A549 (cell line): ENCODE results near the gene MPST. TPM values are rescaled to one million over a fixed set of nuclear protein-coding genes. Genes with fewer than 3 reads are reported as not detected.

Source experiments
- ATAC-seq, 2 experiments: fragments of 200-7000 bp in 1 of 2; fragments of >200 bp in 1 of 2; cut with Nextera tagmentation in 1 of 2; cut with Tn5 transposase in 1 of 2; 3 replicates each; pipeline versions ENCODE4 v1.8.0 to v1.9.1; 2018 to 2020; ENCODE audit warnings: mild to moderate bottlenecking in 1 of 2, moderate library complexity in 1 of 2
- CTCF ChIA-PET: fragments of 300-600 bp; sonication (Branson Sonifier 250); formaldehyde crosslinking; extraction: SDS; loops from one replicate; lab custom pipeline; 2021; ENCODE audit warnings: antibody characterized with exemption, inconsistent platforms; lab: Yijun Ruan, JAX
- POLR2A ChIA-PET: fragments of 350-600 bp; formaldehyde crosslinking; extraction: SDS; loops from one replicate; lab custom pipeline; 2021; ENCODE audit warnings: antibody characterized with exemption, inconsistent platforms; lab: Yijun Ruan, JAX
- DNase-seq, 2 experiments: peaks; one replicate each; pipeline versions ENCODE4 v3.0.0 to v3.0.0-alpha.2; 2011 to 2016; ENCODE audit warnings: low read depth in 1 of 2, low spot score in 1 of 2
- FAIRE-seq: peaks from 2 replicates; lab custom pipeline; 2011; peaks lifted over from hg19 to GRCh38; lab: Jason Lieb, UNC
- H3K27ac ChIP-seq, 2 experiments: fragments of >200 bp; sonication (Bioruptor Twin); formaldehyde crosslinking; 3 replicates each; pipeline ENCODE4 v1.5.1; 2016 to 2017
- H3K4me1 ChIP-seq: fragments of >200 bp; sonication (Bioruptor Twin); formaldehyde crosslinking; 3 replicates; pipeline ENCODE4 v1.6.1; 2016
- H3K4me2 ChIP-seq: fragments of >200 bp; sonication (Bioruptor Twin); formaldehyde crosslinking; 3 replicates; pipeline ENCODE4 v1.6.1; 2016
- H3K4me3 ChIP-seq: fragments of >200 bp; sonication (Bioruptor Twin); formaldehyde crosslinking; 3 replicates; pipeline ENCODE4 v1.5.1; 2016
- H3K9me3 ChIP-seq: fragments of >200 bp; sonication (Bioruptor Twin); formaldehyde crosslinking; 3 replicates; pipeline ENCODE4 v1.6.1; 2016
- BHLHE40 ChIP-seq: IDR thresholded peaks from 2 replicates; pipeline ENCODE4 v1.6.1; 2012; ENCODE audit warnings: low read depth, low read length, inconsistent platforms
- CBX2 ChIP-seq: fragments of 200-600 bp; sonication (generic); IDR thresholded peaks from 2 replicates; pipeline ENCODE4 v1.6.1; 2016; ENCODE audit warnings: low read depth, mild to moderate bottlenecking, borderline replicate concordance
- CEBPB ChIP-seq, 2 experiments: fragments of >200 bp in 1 of 2; sonication (Bioruptor Twin) in 1 of 2; formaldehyde crosslinking in 1 of 2; IDR thresholded peaks; 2 replicates each; pipeline ENCODE4 v1.6.1; 2012 to 2016
- CHD2 ChIP-seq: fragments of 150-350 bp; IDR thresholded peaks from 2 replicates; pipeline ENCODE4 v1.6.1; 2014; ENCODE audit warnings: low read length; ENCODE audit not compliant: partially characterized antibody
- CTCF ChIP-seq: fragments of >200 bp; sonication (Bioruptor Twin); formaldehyde crosslinking; IDR thresholded peaks from 3 replicates; pipeline ENCODE4 v1.5.1; 2016
- EHMT2 ChIP-seq: fragments of 200-600 bp; sonication (generic); IDR thresholded peaks from 2 replicates; pipeline ENCODE4 v1.6.1; 2016; ENCODE audit warnings: antibody characterized with exemption, low read depth, mild to moderate bottlenecking, moderate library complexity
- HES2 ChIP-seq: fragments of >200 bp; sonication (Bioruptor Twin); formaldehyde crosslinking; IDR thresholded peaks from 2 replicates; pipeline ENCODE4 v1.6.1; 2016
- HOXB13 ChIP-seq: fragments of 250-450 bp; sonication (Bioruptor Pico); IDR thresholded peaks from 2 replicates; pipeline ENCODE4 v1.5.0; 2020; ENCODE audit warnings: low read depth, mild to moderate bottlenecking, moderate library complexity
- JUNB ChIP-seq: fragments of >200 bp; sonication (Bioruptor Twin); formaldehyde crosslinking; IDR thresholded peaks from 2 replicates; pipeline ENCODE4 v1.6.1; 2016
- MAFK ChIP-seq: fragments of 450-650 bp; IDR thresholded peaks from 2 replicates; pipeline ENCODE4 v1.6.1; 2014; ENCODE audit not compliant: partially characterized antibody
- MAX ChIP-seq: IDR thresholded peaks from 2 replicates; pipeline ENCODE4 v1.6.1; 2012
- PBX3 ChIP-seq: IDR thresholded peaks from 2 replicates; pipeline ENCODE4 v1.6.1; 2012
- PHF8 ChIP-seq: fragments of 200-600 bp; sonication (generic); IDR thresholded peaks from 2 replicates; pipeline ENCODE4 v1.6.1; 2016; ENCODE audit warnings: low read depth, mild to moderate bottlenecking, antibody characterized with exemption, moderate library complexity, borderline replicate concordance
- POLR2AphosphoS2 ChIP-seq: conservative IDR thresholded peaks from 2 replicates; pipeline ENCODE4 v1.6.1; 2012; ENCODE audit warnings: low read length, improper control_type of control experiment, inconsistent platforms
- RAD21 ChIP-seq, 2 experiments: fragments of >200 bp in 1 of 2; sonication (Bioruptor Twin) in 1 of 2; formaldehyde crosslinking in 1 of 2; IDR thresholded peaks in 1 of 2; conservative IDR thresholded peaks in 1 of 2; 2 replicates in 1 of 2; 3 replicates in 1 of 2; pipeline ENCODE4 v1.6.1; 2012 to 2018; ENCODE audit warnings: inconsistent platforms in 1 of 2
- SMC3 ChIP-seq: fragments of >200 bp; sonication (Bioruptor Twin); formaldehyde crosslinking; IDR thresholded peaks from 3 replicates; pipeline ENCODE4 v1.6.1; 2018; ENCODE audit warnings: inconsistent platforms
- SREBF2 ChIP-seq: fragments of 450-650 bp; IDR thresholded peaks from 2 replicates; pipeline ENCODE4 v1.6.1; 2014; ENCODE audit warnings: mild to moderate bottlenecking, moderate library complexity
- TP53 ChIP-seq: fragments of 250-450 bp; sonication (Bioruptor Pico); IDR thresholded peaks from 2 replicates; pipeline ENCODE4 v1.5.0; 2021; ENCODE audit warnings: mild to moderate bottlenecking, moderate library complexity
- WGBS: methylation state at CpG from one replicate; pipeline ENCODE4 v1.1.6; 2017; ENCODE audit errors: missing lambda C conversion rate; 5-methylcytosine and 5-hydroxymethylcytosine counted together
- polyA plus RNA-seq, 4 experiments: library from polyadenylated mRNA; depleted of rRNA in 3 of 4; stranded (reverse); fragments of >200 nt; fragmentation: RNase III in 1 of 4; extraction: RNeasy Plus Mini Kit Qiagen cat#74134 plus additional on column Dnase treatment in 1 of 4; gene quantifications; 2 replicates in 3 of 4; 3 replicates in 1 of 4; pipeline ENCODE4 v1.2.3, GENCODE V29; 2011 to 2017

MPST gene
- polyA plus RNA-seq, 2 of the 4 experiments (the other 2 are of a cell fraction), result 44.2 to 63.3 TPM

GRCh38 chr22:37043828-37044538, 24.4 kb downstream of the MPST start (continued):
- no peak for TF ChIP-seq SREBF2
- no peak for TF ChIP-seq POLR2AphosphoS2
- no peak for TF ChIP-seq PHF8
- no peak for TF ChIP-seq CBX2
- no peak for TF ChIP-seq BHLHE40
- TF ChIP-seq EHMT2, result no peak
- TF ChIP-seq TP53 (CRISPR knock-in tag), result no peak
- peak; percentile 70 to 72 for TF ChIP-seq RAD21 (conservative IDR thresholded peaks at IDR 0.05 in 1 of 2, IDR thresholded peaks at IDR 0.05 in 1 of 2)
- TF ChIP-seq HOXB13, result no peak
- no peak for TF ChIP-seq CHD2
- TF ChIP-seq JUNB, result no peak
- peak; percentile 55; the same call in 1 of the 2 replicates for TF ChIP-seq MAX
- TF ChIP-seq PBX3, result no peak
- TF ChIP-seq HES2, result no peak
- TF ChIP-seq, all 56 proteins: peak for 4

- no peak for FAIRE-seq
- peak overlapping the region; percentile 84 to 85 for H3K27ac ChIP-seq
- peak overlapping the region; percentile 70 for H3K4me2 ChIP-seq
- TF ChIP-seq CEBPB (IDR thresholded peaks at IDR 0.05), result peak; percentile 29 to 58; a peak in 2 of 4 replicates
- no peak for TF ChIP-seq MAFK
- TF ChIP-seq, all 56 proteins: peak for 1
- H3K9me3 ChIP-seq, result no peaks in the 10 kb centered on the region
- H3K4me1 ChIP-seq, result peaks cover 51% of the 10 kb centered on the region
- CTCF ChIA-PET, result interaction anchor here (0.6 to 9.0 kb wide), 36 partner anchors 8 to 502 kb away, joined by 3 to 142 read pairs (median 4); partner anchors contain the start of genes IFT27, MPST and TST
- ATAC-seq, result peak in 1 of 2 experiments; percentile 5; a peak in 1 of 6 replicates
- H3K4me3 ChIP-seq, result no peak overlapping the region
- POLR2A ChIA-PET, result interaction anchor here (0.9 to 2.6 kb wide), 2 partner anchors 12 to 269 kb away, joined by 3 to 8 read pairs; partner anchors contain the start of gene IFT27
- WGBS, result 46% methylated on average over 8 of the region's 9 CpGs
- DNase-seq, result no peak
Measured at GRCh38 chr22:37044634-37045625, 25.4 kb downstream of the MPST start.

GRCh38 chr22:37045958-37046357, 26.4 kb downstream of the MPST start:
- ATAC-seq (no peak), FAIRE-seq (no peak), DNase-seq (peak; percentile 32 to 51)
- Histone ChIP-seq H3K4me1 (peaks cover 47% of the 10 kb centered on the region), H3K27ac (peak overlapping the region in 1 of 2 experiments; percentile 85; a peak in 3 of 6 replicates), H3K9me3 (no peaks in the 10 kb centered on the region), H3K4me2 (no peak overlapping the region), H3K4me3 (no peak overlapping the region)
- WGBS, result 34% methylated on average over 4 of the region's 4 CpGs
- CTCF ChIA-PET, result interaction anchor here (0.8 to 9.0 kb wide), 7 partner anchors 16 to 503 kb away, joined by 3 to 142 read pairs (median 4); partner anchors contain the start of genes MPST and TST
- POLR2A ChIA-PET, result interaction anchor here (1.3 kb wide), 1 partner anchor 13 kb away, joined by 4 read pairs; no protein-coding TSS in a partner anchor
- no peak for TF ChIP-seq PHF8
- TF ChIP-seq SREBF2, result no peak
- TF ChIP-seq CTCF, result peak; percentile 46
- 0 out of 3 replicates have a peak, but pooled peaks have one; percentile 16 for TF ChIP-seq SMC3
- TF ChIP-seq RAD21 (conservative IDR thresholded peaks at IDR 0.05 in 1 of 2, IDR thresholded peaks at IDR 0.05 in 1 of 2), result peak; percentile 20 to 26; a peak in 1 of 5 replicates
